ENCODE results near the gene STAT6.
A peak's percentile ranks its signal among the peaks of the same experiment; 100 is the strongest.

STAT6 gene

GRCh38 chr12:57146092-57146491, 34.9 kb upstream of the STAT6 start:
- DNase-seq = no peak

DNA sequence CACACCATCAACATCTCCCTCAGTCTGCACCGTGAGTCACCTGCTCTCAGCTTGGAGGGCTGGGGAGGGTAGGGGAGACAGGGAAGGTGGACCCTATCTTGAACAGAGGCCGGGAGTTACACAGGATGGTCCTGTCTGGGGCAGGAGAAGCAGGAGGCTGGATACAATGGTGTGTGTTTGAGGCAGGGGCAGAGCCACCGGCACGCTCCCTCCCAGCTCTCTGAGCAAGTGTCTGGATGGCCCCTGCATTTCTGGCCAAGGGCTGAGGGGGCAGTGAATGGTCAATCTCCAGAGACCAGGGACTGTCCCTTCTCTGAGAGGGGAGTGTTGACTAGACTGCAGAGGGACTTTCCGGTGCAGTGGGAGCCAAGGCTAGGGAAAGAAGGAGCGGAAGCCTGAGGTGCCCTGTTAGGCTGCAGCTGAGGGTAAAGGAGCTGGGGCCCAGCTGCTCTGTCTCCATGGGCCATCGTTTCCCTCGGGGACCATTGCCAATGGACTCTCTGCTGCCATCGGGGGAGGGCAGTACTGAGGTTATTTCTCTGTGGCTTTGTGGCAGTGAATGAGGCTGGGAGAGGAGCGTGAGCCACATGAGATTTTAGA, 34.4 kb upstream of the STAT6 start:
- DNase-seq = no peak

- DNase-seq = no peak
Measured at GRCh38 chr12:57143454-57143853, 32.3 kb upstream of the STAT6 start.

- no peak for DNase-seq
Measured at GRCh38 chr12:57142727-57143126, 31.6 kb upstream of the STAT6 start.

DNA sequence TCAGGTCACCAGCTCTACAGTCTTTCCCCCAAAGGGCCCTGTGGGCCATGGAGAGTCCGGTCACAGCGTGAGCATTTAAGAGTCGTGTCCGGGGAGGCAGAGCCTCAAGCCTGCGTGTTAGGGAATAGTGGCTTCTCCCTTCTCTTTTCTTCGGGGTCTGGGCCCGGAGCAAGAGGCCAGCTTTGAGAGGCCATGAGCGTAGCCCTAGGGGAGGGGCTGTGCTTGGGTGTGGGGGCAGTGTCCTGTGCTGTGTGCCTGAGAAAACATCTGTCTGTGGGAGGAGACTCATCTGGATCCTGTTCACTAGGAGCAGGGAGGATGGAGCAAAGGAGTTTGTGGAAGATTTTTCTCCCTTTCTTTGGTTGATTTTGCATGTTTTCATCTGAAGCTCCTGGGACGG, 31.0 kb upstream of the STAT6 start:
- no peak for DNase-seq

DNA sequence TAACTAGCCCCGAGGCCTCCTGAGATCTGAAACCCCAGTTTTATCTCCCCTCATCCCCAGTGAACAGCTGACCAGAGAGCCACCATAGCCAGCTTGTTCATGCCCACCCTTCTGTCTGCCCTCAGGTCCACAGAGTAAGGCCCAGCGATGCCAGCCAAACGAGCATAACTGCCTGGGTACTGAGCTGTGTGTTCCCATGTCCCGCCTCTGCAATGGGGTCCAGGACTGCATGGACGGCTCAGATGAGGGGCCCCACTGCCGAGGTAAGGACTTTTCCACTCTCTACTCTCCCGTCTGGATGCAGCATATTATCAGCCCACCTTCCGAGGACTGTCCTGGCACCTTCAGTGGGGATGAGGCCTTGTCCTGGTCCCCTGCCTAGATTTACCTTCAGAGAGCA, 30.1 kb upstream of the STAT6 start:
- DNase-seq = no peak

- DNase-seq = no peak
Measured at GRCh38 chr12:57139796-57140649, 28.9 kb upstream of the STAT6 start.

- no peak for DNase-seq
Measured at GRCh38 chr12:57138526-57139272, 27.5 kb upstream of the STAT6 start.

- no peak for DNase-seq
Measured at GRCh38 chr12:57135527-57136326, 24.6 kb upstream of the STAT6 start.

- no peak for DNase-seq
Measured at GRCh38 chr12:57134949-57135348, 23.8 kb upstream of the STAT6 start.

DNA sequence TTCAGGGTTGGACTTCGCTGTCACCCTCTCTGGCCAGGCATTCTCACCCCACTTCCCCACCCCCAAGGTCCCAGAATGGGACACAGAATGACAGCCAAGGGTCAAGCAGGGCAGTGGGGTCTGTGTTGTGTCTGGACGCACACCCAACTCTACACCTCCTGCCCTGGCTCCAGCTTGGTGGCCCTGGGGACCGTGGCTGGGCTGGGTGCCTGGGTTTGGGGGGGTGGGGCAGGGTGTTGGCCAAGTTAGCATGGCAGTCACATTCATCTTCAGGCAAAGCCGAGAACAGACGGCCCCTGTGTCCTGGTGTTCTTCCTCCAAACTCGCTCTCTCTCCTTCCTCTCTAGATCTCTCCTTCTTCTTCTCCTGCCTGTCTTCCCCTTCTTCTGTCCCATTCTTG, 22.8 kb upstream of the STAT6 start:
- no peak for DNase-seq

DNA sequence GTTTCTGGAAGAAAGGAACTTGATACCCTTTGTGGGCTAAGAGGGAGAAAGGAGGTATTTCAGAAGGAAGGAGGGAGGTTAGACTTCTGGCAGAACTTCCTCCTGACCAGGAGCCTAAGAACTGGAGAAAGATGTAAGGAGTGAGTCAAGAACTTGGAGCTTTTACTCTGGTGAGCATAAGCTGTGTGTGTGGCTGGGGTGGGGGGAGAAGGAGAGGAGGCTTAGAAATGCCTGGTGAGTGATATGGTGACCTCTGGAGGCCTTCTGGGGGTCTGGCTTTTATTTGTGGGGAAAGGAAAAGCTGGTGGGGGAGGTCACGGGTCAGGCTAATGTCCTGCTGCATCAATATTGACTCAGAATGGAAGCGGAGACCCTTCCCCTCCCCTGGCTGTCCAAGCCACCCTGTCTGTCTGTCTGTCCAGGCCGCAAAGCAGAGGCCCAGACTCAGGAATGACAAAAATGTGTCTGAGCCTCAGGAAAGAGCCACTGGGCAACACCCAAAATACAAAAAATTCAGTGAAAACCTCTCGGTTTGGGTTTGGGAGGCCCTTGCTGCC, 21.9 kb upstream of the STAT6 start:
- DNase-seq = no peak

DNA sequence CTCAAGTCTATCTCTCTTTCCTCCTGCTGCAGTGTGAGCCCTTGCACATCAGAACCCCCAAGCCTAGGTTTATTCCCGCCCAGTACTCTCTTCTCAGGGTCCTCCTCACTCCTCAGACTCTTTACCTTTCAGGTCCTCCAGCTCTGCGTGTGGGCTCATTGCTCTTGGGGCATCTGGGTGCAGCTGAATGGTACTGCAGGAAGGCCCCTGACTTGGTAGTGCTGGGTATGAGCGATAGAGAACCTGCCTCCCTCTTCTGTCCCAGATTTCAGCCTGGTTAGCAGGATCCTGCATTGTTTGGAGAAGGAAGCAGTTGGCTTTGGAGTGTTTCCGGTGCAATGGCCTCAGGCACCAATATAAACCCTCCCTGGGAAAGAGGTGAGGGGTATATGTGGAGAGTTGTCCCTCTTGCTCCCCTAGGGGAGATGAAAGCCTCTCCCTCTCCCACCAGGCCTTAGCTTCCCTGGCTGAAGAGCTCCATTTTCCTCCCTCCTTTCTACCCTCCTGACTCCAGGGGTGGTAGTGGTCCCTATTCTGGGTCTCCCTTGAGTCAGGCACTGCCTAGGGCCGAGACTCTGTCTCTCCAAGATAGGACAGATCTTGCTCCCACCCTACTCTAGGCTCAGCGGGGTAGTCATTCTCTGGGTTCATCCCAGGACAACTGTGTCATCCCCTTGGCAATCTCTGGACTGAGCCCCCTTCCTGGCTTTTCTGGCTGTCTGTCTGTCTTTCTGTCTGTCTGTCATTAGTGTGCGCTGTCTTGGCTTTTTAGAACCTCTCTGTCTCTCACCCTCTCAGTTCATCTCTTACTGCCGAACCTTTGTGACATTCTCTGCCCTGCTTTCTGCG, 21.0 kb upstream of the STAT6 start:
- DNase-seq = no peak

- no peak for DNase-seq
Measured at GRCh38 chr12:57130941-57131340, 19.8 kb upstream of the STAT6 start.

- no peak for DNase-seq
Measured at GRCh38 chr12:57129889-57130288, 18.7 kb upstream of the STAT6 start.

GRCh38 chr12:57129321-57129842, 18.2 kb upstream of the STAT6 start:
- DNase-seq = no peak

DNA sequence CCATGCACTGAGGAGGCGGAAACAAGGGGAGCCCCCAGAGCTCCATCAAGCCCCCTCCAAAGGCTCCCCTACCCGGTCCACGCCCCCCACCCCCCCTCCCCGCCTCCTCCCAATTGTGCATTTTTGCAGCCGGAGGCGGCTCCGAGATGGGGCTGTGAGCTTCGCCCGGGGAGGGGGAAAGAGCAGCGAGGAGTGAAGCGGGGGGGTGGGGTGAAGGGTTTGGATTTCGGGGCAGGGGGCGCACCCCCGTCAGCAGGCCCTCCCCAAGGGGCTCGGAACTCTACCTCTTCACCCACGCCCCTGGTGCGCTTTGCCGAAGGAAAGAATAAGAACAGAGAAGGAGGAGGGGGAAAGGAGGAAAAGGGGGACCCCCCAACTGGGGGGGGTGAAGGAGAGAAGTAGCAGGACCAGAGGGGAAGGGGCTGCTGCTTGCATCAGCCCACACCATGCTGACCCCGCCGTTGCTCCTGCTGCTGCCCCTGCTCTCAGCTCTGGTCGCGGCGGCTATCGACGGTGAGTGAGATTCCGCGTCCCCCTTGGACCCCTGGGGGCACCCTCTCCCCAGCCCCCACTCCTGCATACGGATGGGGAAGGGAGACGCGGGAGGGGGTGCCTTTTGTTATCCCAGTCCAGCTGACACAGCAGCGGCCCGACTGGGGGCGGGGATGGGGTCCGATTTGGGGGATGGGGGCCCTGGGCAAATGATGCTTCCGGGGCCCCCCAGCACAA, 17.5 kb upstream of the STAT6 start:
- DNase-seq = no peak

DNA sequence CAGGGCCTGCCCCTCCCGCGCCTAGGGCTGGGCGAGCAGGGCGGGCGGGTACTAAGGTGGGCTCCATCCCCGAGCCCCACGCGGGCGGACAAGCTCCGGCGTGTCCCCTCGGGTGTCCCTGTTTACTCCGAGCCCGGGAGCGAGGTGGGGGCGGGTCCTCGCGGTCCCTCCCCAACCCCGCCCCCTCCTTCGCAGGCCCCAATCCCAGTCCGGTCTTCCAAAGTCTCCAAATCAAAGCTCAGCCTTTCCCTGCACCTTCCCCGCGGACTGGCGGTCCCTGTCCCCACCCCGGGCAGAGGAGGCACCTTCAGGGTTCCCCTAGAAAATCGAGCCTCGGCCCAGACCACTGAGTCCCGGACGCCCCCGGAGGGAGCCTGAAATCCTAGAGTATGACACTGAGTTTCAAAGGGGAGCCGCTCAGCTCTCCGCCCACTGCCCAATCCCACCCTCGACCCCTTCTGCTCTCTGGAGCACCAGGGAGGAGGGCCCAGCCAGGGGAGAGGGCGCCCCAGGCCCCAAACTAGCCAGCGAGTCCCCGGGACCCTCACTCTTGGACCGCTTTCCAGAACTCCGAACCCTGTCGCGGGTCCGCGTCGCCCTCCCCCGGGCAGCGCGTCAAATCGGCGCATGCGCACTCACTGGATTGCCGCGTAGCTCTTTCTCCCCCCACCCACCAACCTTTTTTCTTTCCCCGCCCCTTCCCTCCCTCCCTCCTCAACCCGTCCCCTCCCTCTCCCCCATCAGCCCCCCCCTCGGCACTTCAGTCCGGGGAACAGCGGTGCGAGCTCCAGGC, 16.8 kb upstream of the STAT6 start, which contains the start of gene LRP1:
Gene LRP1 (plus strand): TSS at position 758 of the 793 bp plus-strand sequence. CDS start 482 bp downstream, outside the sequence.
- peak; percentile 75 for DNase-seq

- peak; percentile 63 for DNase-seq
Measured at GRCh38 chr12:57127101-57127725, 16.1 kb upstream of the STAT6 start.
